Gastroesophageal sphincter (tissue), 4 donors: ENCODE results near the gene MATN1. TPM values are rescaled to one million over a fixed set of nuclear protein-coding genes. Genes with fewer than 3 reads are reported as not detected.

Experiments used
- ATAC-seq: fragments of 150-250 bp; one replicate; pipeline ENCODE4 v1.9.1; 2016; ENCODE audit warnings: mild to moderate bottlenecking, moderate library complexity
- H3K27ac ChIP-seq, 4 donors: fragments of 200-600 bp; sonication (generic) in 3 of 4; 1 replicate in 3 of 4; 2 replicates in 1 of 4; pipeline ENCODE4 v1.5.1; 2016 to 2019
- H3K27me3 ChIP-seq: fragments of 200-600 bp; sonication (generic); one replicate; pipeline ENCODE4 v1.5.1; 2019
- H3K36me3 ChIP-seq, 2 donors: fragments of 200-600 bp; sonication (generic); one replicate each; pipeline ENCODE4 v1.5.1; 2019; ENCODE audit warnings: control low read depth in 1 of 2
- H3K4me1 ChIP-seq, 3 donors: fragments of 200-600 bp; sonication (generic); 1 replicate in 2 of 3; 2 replicates in 1 of 3; pipeline ENCODE4 v1.5.1; 2016 to 2019; ENCODE audit warnings: control low read depth in 2 of 3
- H3K4me3 ChIP-seq, 2 donors: fragments of 200-600 bp; sonication (generic); one replicate each; pipeline ENCODE4 v1.5.1; 2019; ENCODE audit warnings: mild to moderate bottlenecking in 1 of 2, moderate library complexity in 1 of 2
- H3K9me3 ChIP-seq, 3 donors: fragments of 200-600 bp; sonication (generic); one replicate each; pipeline ENCODE4 v1.5.1; 2017 to 2019; ENCODE audit warnings: control low read depth in 2 of 3
- CTCF ChIP-seq, 4 experiments: fragments of 200-600 bp in 2 of 4; fragments of 450-650 bp in 2 of 4; sonication (generic) in 1 of 4; IDR thresholded peaks; one replicate each; pipeline ENCODE4 v1.5.1; 2017 to 2019; ENCODE audit warnings: antibody characterized with exemption in 4 of 4, mild to moderate bottlenecking in 2 of 4, moderate library complexity in 2 of 4
- EP300 ChIP-seq: sonication (generic); formaldehyde crosslinking; IDR thresholded peaks from one replicate; pipeline ENCODE4 v1.6.1; 2017; ENCODE audit warnings: antibody characterized with exemption, mild to moderate bottlenecking
- POLR2A ChIP-seq, 2 donors: fragments of 450-650 bp; IDR thresholded peaks; one replicate each; pipeline ENCODE4 v1.6.1; 2017; ENCODE audit warnings: antibody characterized with exemption in 2 of 2, mild to moderate bottlenecking in 2 of 2, moderate library complexity in 1 of 2
- POLR2AphosphoS5 ChIP-seq: sonication (generic); formaldehyde crosslinking; IDR thresholded peaks from one replicate; pipeline ENCODE4 v1.6.1; 2017; ENCODE audit warnings: antibody characterized with exemption
- WGBS, 2 donors: methylation state at CpG; one replicate each; pipeline ENCODE4 v1.1.5; 2018; ENCODE audit warnings: low coverage in 1 of 2; 5-methylcytosine and 5-hydroxymethylcytosine counted together
- total RNA-seq, 4 donors: library from RNA; depleted of rRNA; stranded (reverse); fragments of >200 nt; gene quantifications; one replicate each; pipeline ENCODE4 v1.1.0, GENCODE V29; 2016

The MATN1 gene
- total RNA-seq, 4 donors from 2014 or later: not detected

GRCh38 chr1:30763651-30764248 lies 40.4 kb upstream of the MATN1 start:
- Histone ChIP-seq H3K27ac (peak overlapping the region in 2 of 4 donors; percentile 8 to 25), H3K4me3 (no peak overlapping the region), H3K4me1 (peaks cover 0 to 17% (median 0%) of the 10 kb centered on the region in 3 donors), H3K9me3 (no peaks in the 10 kb centered on the region), H3K27me3 (no peaks in the 10 kb centered on the region), H3K36me3 (no peaks in the 10 kb centered on the region)
- WGBS, 2 donors: 88 to 93% methylated on average over 2 of the region's 10 CpGs
- ATAC-seq: peak; percentile 67
- TF ChIP-seq POLR2AphosphoS5 (peak; percentile 42), CTCF (IDR thresholded peaks at IDR 0.05) (no peak), POLR2A (IDR thresholded peaks at IDR 0.05) (no peak), EP300 (no peak)

GRCh38 chr1:30762930-30763650 lies 39.7 kb upstream of the MATN1 start:
- H3K27ac ChIP-seq: peak overlapping the region in 2 of 4 donors; percentile 8 to 25
- TF ChIP-seq EP300 (no peak), POLR2A (IDR thresholded peaks at IDR 0.05) (no peak), POLR2AphosphoS5 (no peak), CTCF (IDR thresholded peaks at IDR 0.05) (no peak)
- no peak overlapping the region for H3K4me3 ChIP-seq
- 85% methylated on average over 4 to 5 of the region's 7 CpGs for WGBS, 2 donors
- ATAC-seq: no peak
- peaks cover 0 to 21% (median 0%) of the 10 kb centered on the region in 3 donors for H3K4me1 ChIP-seq
- H3K9me3 ChIP-seq: no peaks in the 10 kb centered on the region
- H3K27me3 ChIP-seq: no peaks in the 10 kb centered on the region
- H3K36me3 ChIP-seq: no peaks in the 10 kb centered on the region

GRCh38 chr1:30762152-30762929 lies 39.0 kb upstream of the MATN1 start:
- Histone ChIP-seq H3K4me1 (peaks cover 0 to 28% (median 0%) of the 10 kb centered on the region in 3 donors), H3K27ac (peak overlapping the region in 1 of 4 donors; percentile 14), H3K36me3 (no peaks in the 10 kb centered on the region), H3K4me3 (no peak overlapping the region), H3K27me3 (no peaks in the 10 kb centered on the region), H3K9me3 (no peaks in the 10 kb centered on the region)
- ATAC-seq: no peak
- 80% methylated on average over 1 of the region's 6 CpGs; no CpG with 5 or more reads in 1 of the 2 donors for WGBS, 2 donors
- no peak for TF ChIP-seq CTCF (IDR thresholded peaks at IDR 0.05)
- TF ChIP-seq EP300: no peak
- TF ChIP-seq POLR2A (IDR thresholded peaks at IDR 0.05): no peak
- no peak for TF ChIP-seq POLR2AphosphoS5

- Histone ChIP-seq H3K9me3 (no peaks in the 10 kb centered on the region), H3K4me1 (peaks cover 0 to 34% (median 0%) of the 10 kb centered on the region in 3 donors), H3K36me3 (no peaks in the 10 kb centered on the region), H3K27ac (peak overlapping the region in 1 of 4 donors; percentile 14), H3K27me3 (no peaks in the 10 kb centered on the region), H3K4me3 (no peak overlapping the region)
- no peak for ATAC-seq
- 22% methylated on average over 2 of the region's 11 CpGs; no CpG with 5 or more reads in 1 of the 2 donors for WGBS, 2 donors
- TF ChIP-seq POLR2A (IDR thresholded peaks at IDR 0.05): no peak
- no peak for TF ChIP-seq POLR2AphosphoS5
- TF ChIP-seq EP300: no peak
- TF ChIP-seq CTCF (IDR thresholded peaks at IDR 0.05): no peak
Observed at GRCh38 chr1:30761381-30762151, 38.2 kb upstream of the MATN1 start.
